ENCODE measurements around the gene HRCT1.
"Not testable (repeated sequence)": the region's sequence is repeated elsewhere in the genome, so short reads cannot be mapped to it uniquely, and the experiment has no call there.

The HRCT1 gene

DNA sequence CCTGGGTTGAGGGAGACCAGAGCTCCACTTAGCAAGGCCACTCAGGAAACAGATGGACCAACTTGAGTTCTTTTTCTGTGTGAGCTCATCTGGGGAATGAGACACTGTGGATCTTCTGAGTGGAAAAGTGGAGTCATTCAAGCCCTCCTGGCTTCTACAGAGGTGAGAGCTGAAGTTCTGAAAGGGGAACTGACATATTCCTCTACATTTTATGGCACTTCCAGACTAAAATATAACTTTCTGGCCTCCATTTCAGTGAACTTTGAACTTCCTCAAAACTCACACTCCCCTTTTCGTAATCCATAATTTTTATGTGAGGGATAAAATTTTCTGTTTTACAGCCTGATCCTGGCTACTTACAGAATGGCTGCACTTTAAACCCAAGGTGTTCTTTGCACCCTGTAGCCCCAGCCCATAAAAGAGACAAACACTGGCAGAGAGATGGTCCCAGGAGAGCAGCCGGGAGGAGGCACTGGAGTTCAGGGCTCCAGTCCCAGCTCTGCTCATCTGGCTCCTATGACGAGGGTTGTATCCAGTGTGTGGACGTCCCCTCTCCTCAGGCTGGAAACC, 14.1 kb downstream of the HRCT1 start:
- H3K27ac ChIP-seq (ENCODE audit: low read length) = no peak overlapping the region
- H3K4me1 ChIP-seq (ENCODE audit: control insufficient read depth, low read depth, low read length) = no peaks in the 10 kb centered on the region
- H3K9me3 ChIP-seq (ENCODE audit: control insufficient read depth, low read depth, low read length) = no peaks in the 10 kb centered on the region
- no peaks in the 10 kb centered on the region for H3K27me3 ChIP-seq (ENCODE audit: control insufficient read depth, insufficient read depth, low read length)
- no peak overlapping the region for H3K4me3 ChIP-seq (ENCODE audit: low read length)
- no peak overlapping the region for H3K9ac ChIP-seq (ENCODE audit: low read length)
- H3K36me3 ChIP-seq (ENCODE audit: control insufficient read depth, low read depth, low read length) = no peaks in the 10 kb centered on the region

DNA sequence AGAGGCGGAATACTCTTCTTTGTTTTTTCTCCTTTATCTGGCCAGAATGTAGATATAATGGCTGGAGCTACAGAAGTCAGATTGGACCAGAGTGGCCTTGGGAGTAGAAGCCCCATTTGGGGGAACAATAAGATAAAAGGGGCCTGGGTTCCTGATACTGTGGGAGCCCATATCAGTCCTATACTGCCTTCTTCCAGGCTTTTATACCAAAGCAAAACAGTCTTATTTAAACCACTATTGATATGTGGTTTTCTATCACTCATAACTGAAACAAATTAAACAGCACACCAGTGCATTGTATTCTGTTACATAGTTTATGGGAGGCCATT, 17.6 kb downstream of the HRCT1 start:
- Histone ChIP-seq H3K4me1 (ENCODE audit: control insufficient read depth, low read depth, low read length) (no peaks in the 10 kb centered on the region), H3K9me3 (ENCODE audit: control insufficient read depth, low read depth, low read length) (no peaks in the 10 kb centered on the region), H3K4me3 (ENCODE audit: low read length) (no peak overlapping the region), H3K36me3 (ENCODE audit: control insufficient read depth, low read depth, low read length) (no peaks in the 10 kb centered on the region), H3K9ac (ENCODE audit: low read length) (no peak overlapping the region), H3K27ac (ENCODE audit: low read length) (no peak overlapping the region), H3K27me3 (ENCODE audit: control insufficient read depth, insufficient read depth, low read length) (no peaks in the 10 kb centered on the region)

DNA sequence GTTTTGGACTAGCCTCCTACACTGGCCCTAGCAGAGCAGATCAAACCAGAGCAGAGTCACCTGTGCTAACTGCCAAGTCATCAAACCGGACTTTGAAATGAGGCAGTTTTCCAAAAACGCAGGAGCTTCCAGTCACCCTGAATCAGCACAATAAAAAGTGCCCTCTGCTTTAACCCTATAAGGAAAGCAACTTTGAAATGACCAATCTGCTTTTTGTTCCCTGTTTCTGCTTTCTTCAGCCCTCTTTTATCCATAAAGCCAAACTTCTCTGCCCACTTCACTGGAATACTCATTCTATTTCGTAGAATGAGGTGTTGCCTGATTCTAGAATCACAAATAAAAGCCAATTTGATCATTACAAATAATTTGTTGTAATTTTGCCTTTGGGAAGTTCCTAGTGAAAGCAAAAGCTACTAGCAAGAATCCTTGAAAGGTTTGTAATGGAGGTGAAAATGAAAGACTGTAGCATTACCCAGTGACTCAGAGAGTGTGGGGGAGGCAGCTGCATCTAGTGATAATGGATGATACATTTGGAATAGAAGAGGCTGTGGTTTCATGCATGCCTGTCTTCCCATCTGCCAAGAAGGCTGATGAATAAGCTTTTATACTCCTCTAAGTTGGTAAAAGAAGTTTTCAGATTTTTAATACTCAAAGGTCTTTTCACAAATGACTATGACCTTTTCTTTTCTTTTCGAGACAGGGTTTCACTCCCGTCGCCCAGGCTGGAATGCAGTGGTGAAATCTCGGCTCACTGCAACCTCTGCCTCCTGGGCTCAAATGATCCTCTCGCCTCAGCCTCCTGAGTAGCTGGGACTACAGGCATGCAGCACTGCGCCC, 18.1 kb downstream of the HRCT1 start:
- no peak overlapping the region for H3K9ac ChIP-seq (ENCODE audit: low read length)
- no peaks in the 10 kb centered on the region for H3K36me3 ChIP-seq (ENCODE audit: control insufficient read depth, low read depth, low read length)
- H3K9me3 ChIP-seq (ENCODE audit: control insufficient read depth, low read depth, low read length) = no peaks in the 10 kb centered on the region
- no peaks in the 10 kb centered on the region for H3K4me1 ChIP-seq (ENCODE audit: control insufficient read depth, low read depth, low read length)
- H3K27me3 ChIP-seq (ENCODE audit: control insufficient read depth, insufficient read depth, low read length) = no peaks in the 10 kb centered on the region
- H3K4me3 ChIP-seq (ENCODE audit: low read length) = no peak overlapping the region
- H3K27ac ChIP-seq (ENCODE audit: low read length) = no peak overlapping the region

DNA sequence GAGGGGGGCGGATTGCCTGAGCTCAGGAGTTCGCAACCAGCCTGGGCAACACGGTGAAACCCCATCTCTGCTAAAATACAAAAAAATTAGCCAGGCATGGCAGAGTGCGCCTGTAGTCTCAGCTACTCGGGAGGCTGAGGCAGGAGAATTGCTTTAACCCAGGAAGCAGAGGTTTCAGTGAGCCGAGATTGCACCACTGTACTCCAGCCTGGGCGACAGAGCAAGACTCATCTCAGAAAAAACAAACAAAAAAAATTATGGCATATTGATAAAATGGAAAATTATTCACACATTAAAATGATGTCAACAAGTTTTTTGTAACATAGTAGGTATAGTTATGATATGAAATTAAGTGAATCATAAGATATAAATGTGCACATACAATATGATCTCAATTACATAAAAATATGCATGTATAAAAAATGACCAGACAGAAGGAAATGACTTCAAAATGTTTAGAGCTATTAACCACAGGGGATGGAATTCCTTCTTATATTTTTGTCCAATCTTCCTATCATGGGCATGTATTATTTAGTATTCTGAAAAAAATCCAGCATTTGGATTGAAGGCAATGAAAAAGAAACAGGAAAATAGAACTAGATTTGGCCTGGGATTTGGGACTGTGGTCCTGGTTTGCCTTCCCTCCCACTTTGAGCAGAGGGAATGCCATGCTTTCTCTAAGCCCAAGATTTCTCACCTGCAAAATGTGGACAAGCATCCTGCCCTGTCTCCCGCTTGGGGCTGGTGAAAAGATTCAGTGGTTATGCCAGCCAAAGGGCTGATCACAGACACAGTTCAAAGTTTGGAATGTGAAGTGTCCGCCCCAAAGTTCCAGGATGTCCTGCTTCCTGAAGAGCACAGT, 22.8 kb downstream of the HRCT1 start:
- peaks cover 6% of the 10 kb centered on the region for H3K27me3 ChIP-seq (ENCODE audit: control insufficient read depth, insufficient read depth, low read length)
- H3K4me1 ChIP-seq (ENCODE audit: control insufficient read depth, low read depth, low read length) = no peaks in the 10 kb centered on the region
- no peaks in the 10 kb centered on the region for H3K9me3 ChIP-seq (ENCODE audit: control insufficient read depth, low read depth, low read length)
- no peak overlapping the region for H3K27ac ChIP-seq (ENCODE audit: low read length)
- H3K36me3 ChIP-seq (ENCODE audit: control insufficient read depth, low read depth, low read length) = no peaks in the 10 kb centered on the region
- H3K9ac ChIP-seq (ENCODE audit: low read length) = no peak overlapping the region
- H3K4me3 ChIP-seq (ENCODE audit: low read length) = no peak overlapping the region

DNA sequence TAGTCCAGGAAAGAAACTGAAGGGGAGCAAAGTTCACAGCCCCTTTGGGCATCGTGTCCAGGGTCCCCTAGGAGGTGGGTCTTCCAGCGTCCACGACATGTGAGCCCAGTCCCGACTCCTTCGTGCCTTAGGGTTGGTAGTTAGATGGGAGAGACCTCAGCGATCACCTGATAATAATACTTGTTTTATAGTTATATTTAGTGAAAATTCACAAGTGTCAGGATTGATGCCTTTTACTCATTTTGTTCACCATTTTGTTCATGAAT, 23.4 kb downstream of the HRCT1 start:
- no peak overlapping the region for H3K9ac ChIP-seq (ENCODE audit: low read length)
- no peaks in the 10 kb centered on the region for H3K36me3 ChIP-seq (ENCODE audit: control insufficient read depth, low read depth, low read length)
- no peaks in the 10 kb centered on the region for H3K9me3 ChIP-seq (ENCODE audit: control insufficient read depth, low read depth, low read length)
- no peak overlapping the region for H3K4me3 ChIP-seq (ENCODE audit: low read length)
- H3K4me1 ChIP-seq (ENCODE audit: control insufficient read depth, low read depth, low read length) = no peaks in the 10 kb centered on the region
- H3K27ac ChIP-seq (ENCODE audit: low read length) = no peak overlapping the region
- H3K27me3 ChIP-seq (ENCODE audit: control insufficient read depth, insufficient read depth, low read length) = peaks cover 6% of the 10 kb centered on the region

DNA sequence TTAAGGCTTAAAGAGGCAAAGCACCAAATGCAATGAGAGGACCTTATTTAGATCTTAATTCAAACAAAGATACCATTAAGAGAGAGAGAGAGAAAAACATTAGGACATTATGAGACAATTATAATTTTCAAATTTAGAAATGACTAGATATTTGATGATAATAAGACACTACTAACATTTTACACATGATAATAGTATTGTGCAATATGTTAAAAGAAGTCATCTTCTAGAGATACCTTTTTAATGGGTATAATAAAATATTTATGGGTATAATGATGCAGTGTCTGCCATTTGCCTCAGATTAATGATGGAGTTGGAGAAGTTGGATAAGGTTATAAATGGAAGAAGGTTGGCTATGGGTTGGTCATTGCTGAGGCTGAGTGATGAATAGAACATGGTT, 24.5 kb downstream of the HRCT1 start:
- Histone ChIP-seq H3K27ac (ENCODE audit: low read length) (no peak overlapping the region), H3K36me3 (ENCODE audit: control insufficient read depth, low read depth, low read length) (no peaks in the 10 kb centered on the region), H3K4me3 (ENCODE audit: low read length) (no peak overlapping the region), H3K9me3 (ENCODE audit: control insufficient read depth, low read depth, low read length) (no peaks in the 10 kb centered on the region), H3K4me1 (ENCODE audit: control insufficient read depth, low read depth, low read length) (no peaks in the 10 kb centered on the region), H3K9ac (ENCODE audit: low read length) (no peak overlapping the region), H3K27me3 (ENCODE audit: control insufficient read depth, insufficient read depth, low read length) (peaks cover 6% of the 10 kb centered on the region)

DNA sequence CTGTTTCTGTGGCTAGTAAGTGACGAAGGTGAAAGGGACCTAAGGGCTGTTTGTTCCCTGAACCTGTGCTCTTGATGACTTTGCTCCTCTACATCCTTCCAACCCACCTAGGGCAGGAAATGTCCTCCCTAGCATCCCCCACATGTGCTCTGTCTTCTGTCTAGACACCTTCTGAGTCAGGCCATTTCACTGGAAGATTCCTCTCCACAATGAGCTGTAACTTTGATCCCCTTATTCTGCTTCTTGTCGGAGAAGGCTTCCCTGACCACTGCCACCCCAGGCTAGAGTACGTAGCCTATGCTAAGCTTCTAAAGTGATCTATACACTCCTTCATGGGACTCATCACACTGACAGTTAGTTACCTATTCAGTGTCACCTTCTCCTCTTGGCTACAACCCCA, 25.0 kb downstream of the HRCT1 start:
- Histone ChIP-seq H3K9ac (ENCODE audit: low read length) (no peak overlapping the region), H3K27me3 (ENCODE audit: control insufficient read depth, insufficient read depth, low read length) (peaks cover 6% of the 10 kb centered on the region), H3K4me1 (ENCODE audit: control insufficient read depth, low read depth, low read length) (no peaks in the 10 kb centered on the region), H3K9me3 (ENCODE audit: control insufficient read depth, low read depth, low read length) (no peaks in the 10 kb centered on the region), H3K27ac (ENCODE audit: low read length) (no peak overlapping the region), H3K4me3 (ENCODE audit: low read length) (no peak overlapping the region), H3K36me3 (ENCODE audit: control insufficient read depth, low read depth, low read length) (no peaks in the 10 kb centered on the region)

DNA sequence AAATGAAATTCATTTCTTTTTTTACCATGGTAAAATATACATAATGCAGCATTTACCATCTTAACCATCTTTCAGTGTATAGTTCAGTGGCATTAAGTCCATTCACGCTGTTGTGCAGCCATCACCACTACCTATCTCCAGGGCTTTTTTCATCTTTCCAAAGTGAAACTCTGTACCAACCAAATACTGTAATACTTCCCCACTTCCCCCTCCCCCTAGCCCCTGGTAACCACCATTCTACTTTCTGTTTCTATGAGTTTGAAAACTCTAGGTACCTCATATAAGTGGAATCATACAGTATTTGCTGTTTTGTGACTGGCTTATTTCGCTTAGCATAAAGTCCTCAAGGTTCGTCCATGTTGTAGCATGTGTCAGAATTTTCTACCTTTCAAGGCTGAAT, 26.7 kb downstream of the HRCT1 start:
- H3K27ac ChIP-seq (ENCODE audit: low read length) = no peak overlapping the region
- no peak overlapping the region for H3K9ac ChIP-seq (ENCODE audit: low read length)
- H3K36me3 ChIP-seq (ENCODE audit: control insufficient read depth, low read depth, low read length) = no peaks in the 10 kb centered on the region
- no peaks in the 10 kb centered on the region for H3K9me3 ChIP-seq (ENCODE audit: control insufficient read depth, low read depth, low read length)
- no peak overlapping the region for H3K4me3 ChIP-seq (ENCODE audit: low read length)
- H3K4me1 ChIP-seq (ENCODE audit: control insufficient read depth, low read depth, low read length) = no peaks in the 10 kb centered on the region
- H3K27me3 ChIP-seq (ENCODE audit: control insufficient read depth, insufficient read depth, low read length) = peaks cover 6% of the 10 kb centered on the region

DNA sequence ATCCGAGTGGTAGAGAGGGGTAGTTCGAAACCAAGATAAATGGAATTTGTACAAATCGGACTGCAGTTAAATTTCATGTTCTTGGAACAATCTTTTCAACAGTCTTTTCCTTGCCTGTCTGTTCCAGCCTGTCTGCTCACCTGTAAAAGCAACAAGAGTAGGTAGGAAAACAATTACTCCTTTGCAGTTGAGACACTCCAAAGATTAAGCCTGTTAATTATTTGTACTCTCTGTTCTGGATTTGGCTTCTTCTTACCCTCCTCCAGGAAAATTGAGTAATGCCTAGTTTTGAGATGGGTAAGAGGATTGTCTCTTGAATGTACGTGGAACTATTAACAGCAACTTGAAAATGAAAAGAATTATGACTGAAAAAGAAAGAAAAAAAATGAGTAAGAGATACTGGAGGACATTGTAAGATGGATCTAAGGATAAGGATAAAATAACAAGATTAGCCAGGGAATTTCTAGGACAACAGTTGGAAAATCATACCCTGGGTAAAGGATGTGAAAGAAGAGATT, 27.6 kb downstream of the HRCT1 start:
- Histone ChIP-seq H3K36me3 (ENCODE audit: control insufficient read depth, low read depth, low read length) (no peaks in the 10 kb centered on the region), H3K4me3 (ENCODE audit: low read length) (no peak overlapping the region), H3K27me3 (ENCODE audit: control insufficient read depth, insufficient read depth, low read length) (peaks cover 6% of the 10 kb centered on the region), H3K4me1 (ENCODE audit: control insufficient read depth, low read depth, low read length) (no peaks in the 10 kb centered on the region), H3K9me3 (ENCODE audit: control insufficient read depth, low read depth, low read length) (no peaks in the 10 kb centered on the region), H3K27ac (ENCODE audit: low read length) (no peak overlapping the region), H3K9ac (ENCODE audit: low read length) (no peak overlapping the region)

DNA sequence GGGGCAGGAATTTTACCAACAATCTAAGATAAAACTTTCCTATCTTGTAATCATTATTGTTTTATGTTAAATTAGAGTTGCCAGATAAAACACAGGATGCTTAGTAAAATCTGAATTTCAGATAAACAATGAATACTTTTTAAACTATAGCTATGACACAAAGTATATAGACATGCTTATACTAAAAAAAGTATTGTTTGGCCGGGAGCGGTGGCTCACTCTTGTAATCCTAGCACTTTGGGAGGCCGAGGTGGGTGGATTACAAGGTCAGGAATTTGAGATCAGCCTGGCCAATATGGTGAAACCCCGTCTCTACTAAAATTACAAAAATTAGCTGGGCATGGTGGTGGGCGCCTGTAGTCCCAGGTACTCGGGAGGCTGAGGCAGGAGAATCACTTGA, 28.1 kb downstream of the HRCT1 start:
- H3K9me3 ChIP-seq (ENCODE audit: control insufficient read depth, low read depth, low read length); H3K9ac ChIP-seq (ENCODE audit: low read length); H3K36me3 ChIP-seq (ENCODE audit: control insufficient read depth, low read depth, low read length); H3K4me3 ChIP-seq (ENCODE audit: low read length); H3K27ac ChIP-seq (ENCODE audit: low read length); H3K4me1 ChIP-seq (ENCODE audit: control insufficient read depth, low read depth, low read length); H3K27me3 ChIP-seq (ENCODE audit: control insufficient read depth, insufficient read depth, low read length): not testable (repeated sequence)

DNA sequence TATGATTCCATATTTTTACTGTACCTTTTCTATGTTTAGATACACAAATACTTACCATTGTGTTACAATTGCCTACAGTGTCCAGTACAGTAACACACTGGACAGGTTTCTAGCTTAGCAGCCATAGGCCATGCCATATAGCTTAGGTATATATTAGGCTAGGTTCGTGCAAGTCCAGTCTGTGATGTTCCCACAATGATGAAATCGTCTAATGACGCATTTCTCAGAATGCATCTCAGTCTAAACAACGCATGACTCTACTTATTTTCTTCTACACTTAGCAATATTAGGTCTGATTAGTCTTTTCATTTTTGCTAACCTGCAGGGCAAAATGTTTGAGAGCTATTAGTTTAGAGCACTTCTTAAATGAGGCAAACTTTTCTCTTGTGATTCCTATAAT, 29.3 kb downstream of the HRCT1 start:
- Histone ChIP-seq H3K9ac (ENCODE audit: low read length) (no peak overlapping the region), H3K9me3 (ENCODE audit: control insufficient read depth, low read depth, low read length) (no peaks in the 10 kb centered on the region), H3K36me3 (ENCODE audit: control insufficient read depth, low read depth, low read length) (no peaks in the 10 kb centered on the region), H3K27me3 (ENCODE audit: control insufficient read depth, insufficient read depth, low read length) (peaks cover 12% of the 10 kb centered on the region), H3K4me3 (ENCODE audit: low read length) (no peak overlapping the region), H3K4me1 (ENCODE audit: control insufficient read depth, low read depth, low read length) (no peaks in the 10 kb centered on the region), H3K27ac (ENCODE audit: low read length) (no peak overlapping the region)
